GM21423 (cell line): Measurements from ENCODE around the gene LLCFC1.

ENCODE experiments used
- ATAC-seq: cut with Tn5 transposase; IDR thresholded peaks from one replicate; pipeline ENCODE4 v1.9.1; 2021; ENCODE audit warnings: mild to moderate bottlenecking, moderate library complexity; ENCODE audit not compliant: unreplicated experiment

The LLCFC1 gene

GRCh38 chr7:142939226-142939910 lies at the start of gene LLCFC1:
Gene LLCFC1 (plus strand): TSS chr7:142939484. CDS start chr7:142939622, 138 bp downstream.
- ATAC-seq = no peak

GRCh38 chr7:142889816-142890215 lies 49.5 kb upstream of the LLCFC1 start:
- no peak for ATAC-seq

GRCh38 chr7:142890874-142891485 lies 48.3 kb upstream of the LLCFC1 start:
- ATAC-seq = no peak

GRCh38 chr7:142891490-142892082 lies 47.7 kb upstream of the LLCFC1 start:
- ATAC-seq = no peak

GRCh38 chr7:142892951-142893350 lies 46.3 kb upstream of the LLCFC1 start:
- no peak for ATAC-seq

GRCh38 chr7:142894112-142894984 lies 44.9 kb upstream of the LLCFC1 start:
- no peak for ATAC-seq

GRCh38 chr7:142894985-142895593 lies 44.2 kb upstream of the LLCFC1 start:
- ATAC-seq = no peak

GRCh38 chr7:142896151-142896550 lies 43.1 kb upstream of the LLCFC1 start:
- ATAC-seq = no peak

GRCh38 chr7:142896741-142897379 lies 42.4 kb upstream of the LLCFC1 start:
- ATAC-seq = no peak

GRCh38 chr7:142897691-142898090 lies 41.6 kb upstream of the LLCFC1 start:
- no peak for ATAC-seq

GRCh38 chr7:142898377-142899170 lies 40.7 kb upstream of the LLCFC1 start:
- ATAC-seq = no peak

- ATAC-seq = no peak
Measured at GRCh38 chr7:142899661-142900060, 39.6 kb upstream of the LLCFC1 start.

- no peak for ATAC-seq
Measured at GRCh38 chr7:142901426-142902259, 37.6 kb upstream of the LLCFC1 start.

GRCh38 chr7:142904128-142904527 lies 35.2 kb upstream of the LLCFC1 start:
- no peak for ATAC-seq

GRCh38 chr7:142905759-142906158 lies 33.5 kb upstream of the LLCFC1 start:
- ATAC-seq = no peak

- ATAC-seq = no peak
Measured at GRCh38 chr7:142906643-142907042, 32.6 kb upstream of the LLCFC1 start.

GRCh38 chr7:142908290-142908689 lies 31.0 kb upstream of the LLCFC1 start:
- no peak for ATAC-seq
